Measurements from ENCODE around the gene CCR7.

CCR7 gene

DNA sequence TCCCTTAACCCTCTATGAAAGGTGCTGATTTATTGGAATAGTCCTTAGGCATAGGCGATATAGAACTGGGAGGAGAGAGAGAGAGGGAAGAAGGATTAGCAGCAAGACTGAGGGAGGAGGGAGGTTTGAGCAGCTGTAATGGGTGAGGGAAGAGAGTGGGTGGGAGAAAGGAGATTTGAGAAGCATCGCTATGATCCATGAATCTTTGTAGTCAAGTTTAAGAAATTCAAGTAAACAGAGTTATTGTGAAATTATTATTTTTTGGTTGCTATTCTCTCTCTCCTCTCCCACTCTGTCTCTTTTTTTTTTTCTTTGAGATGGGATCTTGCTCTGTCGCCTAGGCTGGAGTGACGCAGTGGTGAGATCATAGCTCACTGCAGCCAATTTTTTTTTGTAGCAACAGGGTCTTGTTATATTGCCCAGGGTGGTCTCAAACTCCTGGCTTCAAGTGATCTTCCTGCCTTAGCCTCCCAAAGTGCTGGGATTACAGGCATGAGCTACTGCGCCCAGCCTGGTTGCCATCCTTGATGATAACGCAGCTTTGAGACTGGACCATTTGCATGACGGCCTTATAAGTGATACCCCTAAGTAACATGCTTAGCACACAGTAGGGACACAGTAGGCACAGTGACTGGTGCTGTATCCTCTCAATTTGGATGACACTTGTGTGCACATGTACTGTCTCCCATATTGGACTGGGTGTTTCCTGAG lies 42.9 kb downstream of the CCR7 start:
- TF ChIP-seq, protein P1, sequence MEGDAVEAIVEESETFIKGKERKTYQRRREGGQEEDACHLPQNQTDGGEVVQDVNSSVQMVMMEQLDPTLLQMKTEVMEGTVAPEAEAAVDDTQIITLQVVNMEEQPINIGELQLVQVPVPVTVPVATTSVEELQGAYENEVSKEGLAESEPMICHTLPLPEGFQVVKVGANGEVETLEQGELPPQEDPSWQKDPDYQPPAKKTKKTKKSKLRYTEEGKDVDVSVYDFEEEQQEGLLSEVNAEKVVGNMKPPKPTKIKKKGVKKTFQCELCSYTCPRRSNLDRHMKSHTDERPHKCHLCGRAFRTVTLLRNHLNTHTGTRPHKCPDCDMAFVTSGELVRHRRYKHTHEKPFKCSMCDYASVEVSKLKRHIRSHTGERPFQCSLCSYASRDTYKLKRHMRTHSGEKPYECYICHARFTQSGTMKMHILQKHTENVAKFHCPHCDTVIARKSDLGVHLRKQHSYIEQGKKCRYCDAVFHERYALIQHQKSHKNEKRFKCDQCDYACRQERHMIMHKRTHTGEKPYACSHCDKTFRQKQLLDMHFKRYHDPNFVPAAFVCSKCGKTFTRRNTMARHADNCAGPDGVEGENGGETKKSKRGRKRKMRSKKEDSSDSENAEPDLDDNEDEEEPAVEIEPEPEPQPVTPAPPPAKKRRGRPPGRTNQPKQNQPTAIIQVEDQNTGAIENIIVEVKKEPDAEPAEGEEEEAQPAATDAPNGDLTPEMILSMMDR (IDR thresholded peaks at IDR 0.05), result no peak
- H3K36me3 ChIP-seq, result no peaks in the 10 kb centered on the region
- no peak overlapping the region for H3K27ac ChIP-seq
- H3K9me3 ChIP-seq, result no peaks in the 10 kb centered on the region
- no peaks in the 10 kb centered on the region for H3K4me1 ChIP-seq (ENCODE audit: control insufficient read depth in 1 of 2, insufficient read depth in 1 of 2, low read depth in 1 of 2, low read length in 1 of 2)
- H3K27me3 ChIP-seq, result peaks cover 98% of the 10 kb centered on the region
- no peak overlapping the region for H3K4me3 ChIP-seq (ENCODE audit: low read depth in 1 of 2, low read length in 1 of 2)

DNA sequence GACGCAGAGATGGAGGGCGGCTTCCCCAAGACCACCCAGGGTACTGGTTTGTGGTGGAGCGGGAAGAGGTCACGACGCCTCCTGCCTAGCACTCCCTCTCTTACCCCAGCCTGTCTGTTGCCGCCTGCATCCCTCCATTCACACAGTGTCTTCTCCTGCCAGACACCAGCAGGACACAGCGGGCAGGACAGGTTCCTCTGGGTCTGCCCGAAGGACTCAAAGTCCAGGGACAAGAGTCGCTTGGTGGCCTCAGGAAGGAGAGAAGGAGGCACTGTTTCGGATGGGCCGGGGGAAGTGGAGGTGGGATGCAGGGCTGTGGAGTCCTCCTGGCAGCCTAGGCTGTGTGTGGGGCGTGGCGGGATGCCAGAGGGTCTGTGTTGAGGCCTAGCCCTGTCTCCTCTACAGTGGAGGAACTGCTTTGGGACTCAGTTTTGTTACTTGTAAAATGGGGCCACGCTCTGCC lies 44.2 kb downstream of the CCR7 start:
- H3K36me3 ChIP-seq, result no peaks in the 10 kb centered on the region
- TF ChIP-seq, protein P1 (IDR thresholded peaks at IDR 0.05), result no peak
- H3K9me3 ChIP-seq, result no peaks in the 10 kb centered on the region
- H3K27ac ChIP-seq, result no peak overlapping the region
- H3K27me3 ChIP-seq, result peaks cover 98% of the 10 kb centered on the region
- no peaks in the 10 kb centered on the region for H3K4me1 ChIP-seq (ENCODE audit: control insufficient read depth in 1 of 2, insufficient read depth in 1 of 2, low read depth in 1 of 2, low read length in 1 of 2)
- H3K4me3 ChIP-seq (ENCODE audit: low read depth in 1 of 2, low read length in 1 of 2), result no peak overlapping the region

DNA sequence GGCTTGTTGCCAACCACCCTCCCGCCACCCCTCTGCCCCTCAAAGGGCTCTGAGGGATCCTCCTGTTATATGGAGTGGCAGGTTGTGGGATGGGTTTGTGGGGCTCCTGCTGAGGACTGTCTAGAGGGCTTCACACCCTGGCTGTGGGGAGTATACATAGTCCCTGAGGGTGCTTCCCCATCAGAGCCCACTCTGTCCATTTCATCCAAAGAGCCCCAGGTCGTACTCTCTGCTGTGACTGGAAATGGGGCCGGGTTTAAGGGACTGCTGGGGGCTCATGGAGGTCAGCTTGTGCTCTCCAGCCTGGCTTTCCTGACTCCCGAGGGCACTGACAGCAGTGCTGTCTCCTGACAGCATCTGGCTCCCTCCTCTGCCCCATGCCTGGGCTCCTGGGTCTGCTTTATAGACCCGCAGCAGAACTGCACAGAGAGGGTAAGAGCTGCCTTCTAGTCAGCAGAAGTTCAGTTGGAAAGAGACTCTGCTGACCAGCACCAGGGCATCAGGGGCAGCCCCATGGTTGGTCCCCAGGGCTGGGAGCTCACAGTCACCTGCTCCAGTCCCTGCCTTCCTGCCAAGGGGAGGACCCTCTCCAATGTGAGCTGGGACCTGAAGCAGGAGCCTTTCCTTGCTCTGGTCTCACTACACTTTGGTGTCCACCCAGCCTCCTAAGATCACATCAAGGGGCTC lies 46.0 kb downstream of the CCR7 start:
- Histone ChIP-seq H3K36me3 (no peaks in the 10 kb centered on the region), H3K4me3 (ENCODE audit: low read depth in 1 of 2, low read length in 1 of 2) (no peak overlapping the region), H3K27ac (no peak overlapping the region), H3K27me3 (peaks cover 98% of the 10 kb centered on the region), H3K9me3 (no peaks in the 10 kb centered on the region), H3K4me1 (ENCODE audit: control insufficient read depth in 1 of 2, insufficient read depth in 1 of 2, low read depth in 1 of 2, low read length in 1 of 2) (no peaks in the 10 kb centered on the region)
- TF ChIP-seq, protein P1 (IDR thresholded peaks at IDR 0.05), result no peak

DNA sequence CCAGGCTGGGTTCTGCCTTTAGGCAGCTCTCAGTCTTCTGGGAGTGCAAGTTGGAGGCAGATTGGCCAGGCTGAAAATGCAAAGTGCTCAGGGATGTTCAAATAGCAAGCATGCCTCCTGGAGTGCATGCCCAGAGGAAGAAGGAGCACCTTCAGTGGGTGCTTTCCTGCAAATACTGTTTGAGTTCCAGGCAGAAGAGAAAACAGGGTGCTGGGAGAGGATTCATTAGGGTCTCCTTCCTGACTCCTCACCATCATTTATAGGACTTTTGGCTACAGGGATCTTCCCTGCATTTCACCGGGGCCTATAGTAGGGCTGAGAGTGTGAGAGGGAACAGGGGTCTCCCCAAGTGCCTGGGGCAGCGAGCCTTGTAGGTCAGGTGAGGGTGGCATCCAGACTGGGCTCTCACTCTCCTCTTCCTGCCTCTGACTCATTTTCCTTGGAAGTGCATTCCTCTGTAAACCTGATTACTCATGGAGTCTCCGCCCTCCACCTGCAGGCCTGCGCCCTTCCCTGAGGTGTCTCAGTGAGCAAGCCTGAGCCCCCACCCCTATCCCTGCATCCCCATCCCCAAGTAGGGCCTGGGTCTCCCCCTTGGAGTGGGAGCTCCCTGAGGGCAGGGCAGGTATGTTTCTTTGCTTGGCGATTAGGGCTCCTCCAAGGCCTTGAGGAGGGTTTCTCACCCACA lies 46.7 kb downstream of the CCR7 start:
- Histone ChIP-seq H3K27ac (no peak overlapping the region), H3K9me3 (no peaks in the 10 kb centered on the region), H3K27me3 (peaks cover 98% of the 10 kb centered on the region), H3K4me1 (ENCODE audit: control insufficient read depth in 1 of 2, insufficient read depth in 1 of 2, low read depth in 1 of 2, low read length in 1 of 2) (no peaks in the 10 kb centered on the region), H3K36me3 (no peaks in the 10 kb centered on the region), H3K4me3 (ENCODE audit: low read depth in 1 of 2, low read length in 1 of 2) (no peak overlapping the region)
- TF ChIP-seq, protein P1 (IDR thresholded peaks at IDR 0.05), result no peak

DNA sequence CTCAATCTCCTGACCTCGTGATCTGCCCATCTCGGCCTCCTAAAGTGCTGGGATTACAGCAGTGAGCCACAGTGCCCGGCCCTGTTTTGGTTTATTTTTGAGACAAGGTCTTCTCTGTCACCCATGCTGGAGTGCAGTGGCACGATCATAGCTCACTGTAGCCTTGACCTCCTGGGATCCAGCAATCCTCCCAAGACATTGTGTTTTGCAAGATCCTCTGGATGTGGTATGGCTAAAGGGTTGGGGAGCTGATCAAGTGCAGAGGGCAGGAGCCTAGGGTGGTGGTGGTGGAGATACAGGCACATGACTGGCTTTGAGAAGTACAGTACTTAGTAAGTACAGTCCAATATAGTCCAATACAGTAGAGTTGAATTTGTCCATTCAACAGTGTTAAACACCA lies 47.3 kb downstream of the CCR7 start:
- Histone ChIP-seq H3K9me3 (no peaks in the 10 kb centered on the region), H3K4me1 (ENCODE audit: control insufficient read depth in 1 of 2, insufficient read depth in 1 of 2, low read depth in 1 of 2, low read length in 1 of 2) (no peaks in the 10 kb centered on the region), H3K27me3 (peaks cover 98% of the 10 kb centered on the region), H3K27ac (no peak overlapping the region), H3K4me3 (ENCODE audit: low read depth in 1 of 2, low read length in 1 of 2) (no peak overlapping the region), H3K36me3 (no peaks in the 10 kb centered on the region)
- TF ChIP-seq, protein P1 (IDR thresholded peaks at IDR 0.05), result no peak

Measured in neutrophil (primary cell).